ENCODE results near the gene LAMB3. TPM values are rescaled to one million over a fixed set of nuclear protein-coding genes. Genes with fewer than 3 reads are reported as not detected.

Gene LAMB3
- total RNA-seq, 1 donor from 2014 or later: not detected

DNA sequence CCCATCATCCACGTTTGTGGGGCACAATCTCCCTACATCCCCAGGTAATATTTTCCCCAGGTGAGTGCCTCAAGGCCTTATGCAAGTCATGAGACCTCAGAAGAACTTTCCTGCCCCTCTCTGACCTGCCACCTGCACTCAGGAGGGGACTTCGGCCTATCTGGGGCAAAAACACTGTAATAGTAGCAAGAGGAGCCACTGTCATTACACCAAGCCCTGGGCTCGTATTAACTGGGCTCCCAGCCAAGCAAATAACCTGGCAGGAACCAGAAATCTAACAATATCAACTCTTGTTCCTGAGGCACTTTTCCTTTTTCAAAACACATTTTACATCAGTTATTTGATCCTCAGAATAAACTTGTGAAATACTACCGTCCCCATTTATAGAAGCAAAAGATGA lies 30.9 kb downstream of the LAMB3 start:
- no peak overlapping the region for H2AFZ ChIP-seq (replicated peaks)
- no peaks in the 10 kb centered on the region for H3F3A ChIP-seq (ENCODE audit: low read depth)
- H3K27ac Mint-ChIP-seq: no peak overlapping the region

DNA sequence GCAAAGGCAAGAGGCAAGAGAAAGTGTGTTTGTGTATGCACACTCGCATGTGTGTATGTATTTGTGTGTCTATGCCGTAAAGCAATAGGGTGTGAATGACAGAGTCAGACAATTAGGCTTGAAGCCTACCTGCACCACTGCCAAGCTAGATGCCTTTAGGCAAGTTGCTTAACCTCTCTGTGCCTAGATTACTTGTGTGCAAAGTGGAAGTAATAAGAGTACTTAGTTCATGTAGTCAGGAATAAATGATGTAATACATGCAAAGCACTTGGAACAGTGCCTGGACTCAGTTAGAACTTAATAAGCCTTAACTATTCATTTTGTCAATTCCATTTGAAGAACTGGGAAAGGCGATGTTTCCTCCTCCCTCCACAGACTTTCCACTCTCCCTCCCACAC lies 31.7 kb downstream of the LAMB3 start:
- Histone ChIP-seq H3K4me3 (no peak overlapping the region), H2AFZ (replicated peaks) (no peak overlapping the region), H3K79me2 (ENCODE audit: low read depth) (no peaks in the 10 kb centered on the region), H3K9me3 (ENCODE audit: low read depth) (no peaks in the 10 kb centered on the region), H3K27ac (no peak overlapping the region), H3K9ac (no peak overlapping the region), H3K36me3 (no peaks in the 10 kb centered on the region), H4K20me1 (ENCODE audit: low read depth) (no peaks in the 10 kb centered on the region), H3F3A (ENCODE audit: low read depth) (no peaks in the 10 kb centered on the region), H3K4me1 (no peaks in the 10 kb centered on the region), H3K4me2 (no peak overlapping the region), H3K27me3 (no peaks in the 10 kb centered on the region)
- TF ChIP-seq EZH2 (IDR thresholded peaks at IDR 0.05) (no peak), EZH2phosphoT487 (IDR thresholded peaks at IDR 0.05) (no peak)
- TF ChIP-seq, protein P1, sequence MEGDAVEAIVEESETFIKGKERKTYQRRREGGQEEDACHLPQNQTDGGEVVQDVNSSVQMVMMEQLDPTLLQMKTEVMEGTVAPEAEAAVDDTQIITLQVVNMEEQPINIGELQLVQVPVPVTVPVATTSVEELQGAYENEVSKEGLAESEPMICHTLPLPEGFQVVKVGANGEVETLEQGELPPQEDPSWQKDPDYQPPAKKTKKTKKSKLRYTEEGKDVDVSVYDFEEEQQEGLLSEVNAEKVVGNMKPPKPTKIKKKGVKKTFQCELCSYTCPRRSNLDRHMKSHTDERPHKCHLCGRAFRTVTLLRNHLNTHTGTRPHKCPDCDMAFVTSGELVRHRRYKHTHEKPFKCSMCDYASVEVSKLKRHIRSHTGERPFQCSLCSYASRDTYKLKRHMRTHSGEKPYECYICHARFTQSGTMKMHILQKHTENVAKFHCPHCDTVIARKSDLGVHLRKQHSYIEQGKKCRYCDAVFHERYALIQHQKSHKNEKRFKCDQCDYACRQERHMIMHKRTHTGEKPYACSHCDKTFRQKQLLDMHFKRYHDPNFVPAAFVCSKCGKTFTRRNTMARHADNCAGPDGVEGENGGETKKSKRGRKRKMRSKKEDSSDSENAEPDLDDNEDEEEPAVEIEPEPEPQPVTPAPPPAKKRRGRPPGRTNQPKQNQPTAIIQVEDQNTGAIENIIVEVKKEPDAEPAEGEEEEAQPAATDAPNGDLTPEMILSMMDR (IDR thresholded peaks at IDR 0.05): no peak
- Mint-ChIP-seq H3K27ac (peak overlapping the region; percentile 70), H3K36me3 (no peaks in the 10 kb centered on the region), H3K4me1 (peaks cover 32% of the 10 kb centered on the region), H3K4me3 (no peak overlapping the region), H3K27me3 (ENCODE audit: insufficient read depth, low read depth) (peaks cover 16% of the 10 kb centered on the region), H3K9me3 (no peaks in the 10 kb centered on the region)
- no peak for DNase-seq (ENCODE audit: low spot score)

More for the DNA sequence above, 30.9 kb downstream of the LAMB3 start:
- H3K4me3 ChIP-seq: no peak overlapping the region
- Mint-ChIP-seq H3K4me1 (peaks cover 40% of the 10 kb centered on the region), H3K9me3 (no peaks in the 10 kb centered on the region), H3K27me3 (ENCODE audit: insufficient read depth, low read depth) (peaks cover 16% of the 10 kb centered on the region), H3K36me3 (no peaks in the 10 kb centered on the region), H3K4me3 (peak overlapping the region; percentile 11)
- H3K79me2 ChIP-seq (ENCODE audit: low read depth): no peaks in the 10 kb centered on the region
- H3K27me3 ChIP-seq: no peaks in the 10 kb centered on the region
- no peaks in the 10 kb centered on the region for H3K9me3 ChIP-seq (ENCODE audit: low read depth)
- DNase-seq (ENCODE audit: low spot score): no peak
- H3K4me2 ChIP-seq: no peak overlapping the region
- no peak for TF ChIP-seq EZH2 (IDR thresholded peaks at IDR 0.05)
- H3K9ac ChIP-seq: no peak overlapping the region
- H3K36me3 ChIP-seq: no peaks in the 10 kb centered on the region
- no peaks in the 10 kb centered on the region for H4K20me1 ChIP-seq (ENCODE audit: low read depth)
- H3K27ac ChIP-seq: no peak overlapping the region
- H3K4me1 ChIP-seq: no peaks in the 10 kb centered on the region

DNA sequence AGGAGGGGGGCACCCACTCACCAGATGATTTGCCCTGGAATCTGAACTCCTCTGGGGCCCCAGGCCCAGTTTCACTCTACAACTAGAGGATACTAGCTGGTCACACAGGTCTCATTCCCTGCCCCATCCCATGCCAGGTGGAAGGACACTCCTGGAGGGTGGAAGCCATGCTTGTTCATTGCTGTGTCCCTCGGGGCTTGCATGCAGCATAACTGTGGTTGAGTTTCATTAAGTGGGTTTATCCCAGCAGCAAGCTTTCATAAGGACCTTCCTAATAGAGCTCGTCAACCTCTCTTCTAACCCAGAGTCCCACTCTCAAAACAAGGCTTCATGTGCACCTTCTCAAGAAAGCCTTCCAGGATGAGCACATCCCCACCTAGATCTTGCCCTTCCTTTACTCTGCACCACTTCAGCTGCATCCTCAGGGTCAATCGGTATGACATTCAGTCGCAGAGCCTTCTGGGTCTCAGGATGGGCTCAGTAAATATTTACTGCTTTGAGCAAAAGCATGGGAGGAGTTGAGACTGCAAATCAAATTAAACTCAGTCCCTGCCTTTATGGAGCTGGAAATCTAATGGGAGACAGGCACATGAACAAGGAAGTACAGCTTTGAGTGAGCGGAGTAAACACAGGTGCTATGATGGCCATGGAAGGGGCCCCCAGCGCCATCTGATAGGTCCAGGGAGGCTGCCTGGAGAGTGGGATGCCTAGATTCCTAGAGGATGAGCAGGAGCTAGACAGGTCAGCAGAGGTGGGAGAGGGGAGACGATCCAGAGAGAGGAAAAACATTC lies 32.3 kb downstream of the LAMB3 start:
- Mint-ChIP-seq H3K4me3 (no peak overlapping the region), H3K4me1 (peaks cover 32% of the 10 kb centered on the region), H3K27me3 (ENCODE audit: insufficient read depth, low read depth) (peaks cover 17% of the 10 kb centered on the region), H3K9me3 (no peaks in the 10 kb centered on the region), H3K27ac (no peak overlapping the region), H3K36me3 (no peaks in the 10 kb centered on the region)
- no peaks in the 10 kb centered on the region for H3K36me3 ChIP-seq
- no peaks in the 10 kb centered on the region for H3K27me3 ChIP-seq
- no peak overlapping the region for H3K9ac ChIP-seq
- H3K79me2 ChIP-seq (ENCODE audit: low read depth): no peaks in the 10 kb centered on the region
- TF ChIP-seq, protein P1 (IDR thresholded peaks at IDR 0.05): no peak
- no peak for TF ChIP-seq EZH2 (IDR thresholded peaks at IDR 0.05)
- TF ChIP-seq EZH2phosphoT487 (IDR thresholded peaks at IDR 0.05): no peak
- no peaks in the 10 kb centered on the region for H4K20me1 ChIP-seq (ENCODE audit: low read depth)
- DNase-seq (ENCODE audit: low spot score): no peak
- no peaks in the 10 kb centered on the region for H3K4me1 ChIP-seq
- no peak overlapping the region for H3K4me3 ChIP-seq
- H2AFZ ChIP-seq (replicated peaks): no peak overlapping the region
- no peak overlapping the region for H3K4me2 ChIP-seq
- H3K27ac ChIP-seq: no peak overlapping the region
- no peaks in the 10 kb centered on the region for H3K9me3 ChIP-seq (ENCODE audit: low read depth)
- H3F3A ChIP-seq (ENCODE audit: low read depth): no peaks in the 10 kb centered on the region

GRCh38 chr1:209618756-209619420 lies 33.3 kb downstream of the LAMB3 start:
- no peak overlapping the region for H3K9ac ChIP-seq
- H3K27ac ChIP-seq: no peak overlapping the region
- no peaks in the 10 kb centered on the region for H3K27me3 ChIP-seq
- no peak overlapping the region for H2AFZ ChIP-seq (replicated peaks)
- DNase-seq (ENCODE audit: low spot score): no peak
- H3K9me3 ChIP-seq (ENCODE audit: low read depth): no peaks in the 10 kb centered on the region
- H3K4me3 ChIP-seq: no peak overlapping the region
- H3K36me3 Mint-ChIP-seq: no peaks in the 10 kb centered on the region
- H3K27ac Mint-ChIP-seq: no peak overlapping the region
- no peak overlapping the region for H3K4me3 Mint-ChIP-seq
- H3K4me1 ChIP-seq: no peaks in the 10 kb centered on the region
- H3K79me2 ChIP-seq (ENCODE audit: low read depth): no peaks in the 10 kb centered on the region
- peaks cover 28% of the 10 kb centered on the region for H3K4me1 Mint-ChIP-seq
- H3F3A ChIP-seq (ENCODE audit: low read depth): no peaks in the 10 kb centered on the region
- H3K36me3 ChIP-seq: no peaks in the 10 kb centered on the region
- H3K9me3 Mint-ChIP-seq: no peaks in the 10 kb centered on the region
- H4K20me1 ChIP-seq (ENCODE audit: low read depth): no peaks in the 10 kb centered on the region
- H3K27me3 Mint-ChIP-seq (ENCODE audit: insufficient read depth, low read depth): peaks cover 17% of the 10 kb centered on the region
- H3K4me2 ChIP-seq: no peak overlapping the region
- TF ChIP-seq EZH2phosphoT487 (IDR thresholded peaks at IDR 0.05) (no peak), EZH2 (IDR thresholded peaks at IDR 0.05) (no peak)
- TF ChIP-seq, protein P1 (IDR thresholded peaks at IDR 0.05): no peak
